Epithelial cell of prostate (primary cell): ENCODE results near the gene RPS28.
A peak's percentile ranks its signal among the peaks of the same experiment; 100 is the strongest.

Source experiments
- DNase-seq: peaks from one replicate; pipeline ENCODE4 v3.0.0-alpha.2; 2011; ENCODE audit warnings: low read depth, low spot score
- H3K27ac ChIP-seq: fragments of 450-650 bp; 2 replicates; pipeline ENCODE4 v1.5.1; 2017; ENCODE audit warnings: mild to moderate bottlenecking

The RPS28 gene

GRCh38 chr19:8367327-8368001 is 46.2 kb downstream of the RPS28 start:
- no peak overlapping the region for H3K27ac ChIP-seq

GRCh38 chr19:8370176-8371010 is 49.1 kb downstream of the RPS28 start:
- DNase-seq, result no peak
- no peak overlapping the region for H3K27ac ChIP-seq

More at GRCh38 chr19:8367327-8368001, 46.2 kb downstream of the RPS28 start:
- peak; percentile 43 for DNase-seq

DNA sequence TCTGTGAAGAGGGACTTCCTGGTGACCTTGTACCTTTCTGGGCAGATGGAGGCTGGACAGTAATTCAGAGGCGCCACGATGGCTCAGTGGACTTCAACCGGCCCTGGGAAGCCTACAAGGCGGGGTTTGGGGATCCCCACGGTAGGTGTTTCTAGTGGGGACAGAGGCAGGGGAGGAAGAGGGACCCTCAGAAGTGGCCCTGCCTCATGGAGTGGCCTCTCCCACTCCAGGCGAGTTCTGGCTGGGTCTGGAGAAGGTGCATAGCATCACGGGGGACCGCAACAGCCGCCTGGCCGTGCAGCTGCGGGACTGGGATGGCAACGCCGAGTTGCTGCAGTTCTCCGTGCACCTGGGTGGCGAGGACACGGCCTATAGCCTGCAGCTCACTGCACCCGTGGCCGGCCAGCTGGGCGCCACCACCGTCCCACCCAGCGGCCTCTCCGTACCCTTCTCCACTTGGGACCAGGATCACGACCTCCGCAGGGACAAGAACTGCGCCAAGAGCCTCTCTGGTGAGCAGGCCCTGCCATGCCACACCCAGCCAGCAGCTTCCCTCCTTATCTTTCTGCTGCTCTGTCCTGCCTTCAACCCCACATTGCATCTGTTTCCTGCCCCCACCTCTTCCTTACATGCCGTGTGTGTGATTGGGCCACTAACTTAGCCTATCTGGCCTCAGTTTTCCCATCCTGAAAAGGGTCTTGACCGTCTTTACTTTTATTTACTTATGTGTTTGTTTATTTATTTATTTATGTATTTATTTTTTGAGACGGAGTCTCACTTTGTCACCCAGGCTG is 49.9 kb downstream of the RPS28 start:
- DNase-seq, result no peak
- no peak overlapping the region for H3K27ac ChIP-seq
